Muscle of leg (tissue), 11 donors: Measurements from ENCODE around the gene LAPTM5. TPM values are rescaled to one million over a fixed set of nuclear protein-coding genes. Genes with fewer than 3 reads are reported as not detected.

Experiments
- DNase-seq: peaks from one replicate; pipeline ENCODE4 v3.0.0; 2013
- H3K27ac ChIP-seq: one replicate; pipeline ENCODE4 v1.5.1; 2013; ENCODE audit warnings: mild to moderate bottlenecking, low read length, control low read depth
- H3K27me3 ChIP-seq: one replicate; pipeline ENCODE4 v1.6.1; 2013; ENCODE audit warnings: low read length; ENCODE audit not compliant: control insufficient read depth, insufficient read depth
- H3K36me3 ChIP-seq: one replicate; pipeline ENCODE4 v1.6.1; 2013; ENCODE audit warnings: low read length; ENCODE audit not compliant: control insufficient read depth, insufficient read depth
- H3K4me1 ChIP-seq: one replicate; pipeline ENCODE4 v1.6.1; 2013; ENCODE audit warnings: low read length; ENCODE audit not compliant: control insufficient read depth, insufficient read depth
- H3K4me3 ChIP-seq: one replicate; pipeline ENCODE4 v1.5.1; 2013; ENCODE audit warnings: low read length, control low read depth
- H3K9me3 ChIP-seq: replicated peaks from 2 replicates; pipeline ENCODE4 v1.6.1; 2013; ENCODE audit warnings: low read depth, low read length; ENCODE audit not compliant: control insufficient read depth
- WGBS: methylation state at CpG from one replicate; pipeline ENCODE4 v1.1.5; 2013; ENCODE audit warnings: missing lambda C conversion rate; ENCODE audit not compliant: insufficient coverage; 5-methylcytosine and 5-hydroxymethylcytosine counted together
- polyA plus RNA-seq, 8 donors: library from polyadenylated mRNA; unstranded; fragments of 120-200 nt; gene quantifications; one replicate each; pipeline versions ENCODE4 v1.2.1 to v1.2.3, GENCODE V29; 2013; ENCODE audit warnings: inconsistent platforms in 1 of 8, low replicate concordance in 1 of 8; ENCODE audit not compliant: insufficient read length in 8 of 8, insufficient read depth in 1 of 8
- total RNA-seq: library from RNA; stranded (reverse); fragments of 120-200 nt; gene quantifications from one replicate; pipeline ENCODE4 v1.2.4, GENCODE V29; 2013

Gene LAPTM5
- total and polyA plus RNA-seq, 9 donors: 5.6 to 22.9 (median 17.6) TPM

DNA sequence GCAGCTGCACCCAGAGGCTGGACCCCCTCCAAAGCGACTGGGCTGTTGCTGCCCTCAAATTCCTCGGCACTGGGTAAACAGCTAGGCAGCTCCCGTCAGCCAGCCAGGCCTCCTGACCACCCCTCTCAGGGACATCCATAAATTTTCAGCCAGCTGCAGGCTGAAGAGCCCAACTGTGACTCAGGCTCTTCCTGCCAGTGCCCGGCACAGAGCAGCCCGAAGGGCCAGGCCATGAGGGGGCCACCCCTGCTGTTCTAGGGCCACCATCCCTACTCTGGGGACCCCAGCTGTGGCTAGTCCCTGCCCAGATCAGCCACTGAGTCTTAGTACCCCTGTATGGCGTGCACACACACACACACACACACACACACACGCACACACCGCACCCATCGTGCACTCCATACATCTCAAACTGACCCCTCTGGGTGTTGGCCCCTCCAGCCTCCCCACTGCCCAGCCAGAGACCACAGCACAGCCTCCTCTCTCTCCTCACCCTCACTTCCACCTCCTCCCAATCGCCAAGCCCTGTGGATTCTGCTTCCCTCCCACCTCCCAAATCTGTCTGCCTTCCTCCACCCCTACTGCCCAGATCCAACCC, 6.2 kb upstream of the LAPTM5 start:
- Histone ChIP-seq H3K4me1 (peaks cover 63% of the 10 kb centered on the region), H3K4me3 (no peak overlapping the region)
- peak; percentile 84 for DNase-seq

GRCh38 chr1:30762930-30763650, 5.5 kb upstream of the LAPTM5 start:
- Histone ChIP-seq H3K27ac (peak overlapping the region; percentile 88), H3K27me3 (no peaks in the 10 kb centered on the region), H3K9me3 (peaks cover 2% of the 10 kb centered on the region), H3K4me1 (peaks cover 69% of the 10 kb centered on the region), H3K36me3 (no peaks in the 10 kb centered on the region), H3K4me3 (no peak overlapping the region)
- DNase-seq: no peak
- 55% methylated on average over 1 of the region's 7 CpGs for WGBS

More for the DNA sequence above, 6.2 kb upstream of the LAPTM5 start:
- Histone ChIP-seq H3K9me3 (peaks cover 2% of the 10 kb centered on the region), H3K27ac (peak overlapping the region; percentile 88), H3K36me3 (no peaks in the 10 kb centered on the region), H3K27me3 (no peaks in the 10 kb centered on the region)
- WGBS: 47% methylated on average over 10 of the region's 10 CpGs

DNA sequence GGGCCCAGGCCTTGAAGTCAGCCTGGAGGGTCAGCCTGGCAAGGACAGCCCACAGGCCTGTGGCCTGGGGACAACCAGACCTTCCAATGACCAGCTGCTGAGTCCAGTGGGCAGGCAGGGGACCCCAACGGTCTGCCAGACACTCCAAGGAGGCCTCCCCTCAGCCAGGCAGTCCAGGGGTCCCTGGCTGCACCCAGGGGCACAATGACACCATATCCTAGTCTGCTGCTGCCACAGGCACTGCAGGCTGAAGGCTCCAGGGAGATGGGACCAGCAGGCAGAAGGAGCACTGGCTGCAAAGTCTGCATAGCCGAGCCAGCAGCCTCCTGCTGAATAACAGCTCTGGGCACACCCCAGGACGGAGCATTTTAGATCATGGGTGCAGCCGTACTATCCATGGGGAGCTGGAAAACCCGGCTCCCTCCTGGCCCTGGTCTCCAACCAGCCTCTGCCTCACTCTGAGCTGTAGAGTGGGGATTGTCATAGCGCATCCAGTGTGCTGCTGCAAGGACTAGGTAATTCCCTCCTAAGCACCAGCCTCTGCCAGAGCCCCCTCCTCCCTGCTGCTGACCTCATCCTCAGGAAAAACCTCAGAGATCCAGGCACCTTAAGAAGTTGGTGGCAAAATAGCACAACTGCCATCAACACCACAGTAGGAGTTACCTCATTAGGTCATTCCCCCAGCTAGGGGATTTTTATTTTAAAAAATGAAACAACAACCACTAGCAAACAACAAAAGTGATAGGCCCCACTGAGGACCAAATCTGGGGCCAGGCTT, 4.8 kb upstream of the LAPTM5 start:
- peaks cover 2% of the 10 kb centered on the region for H3K9me3 ChIP-seq
- DNase-seq: no peak
- H3K27ac ChIP-seq: peak overlapping the region; percentile 89
- H3K36me3 ChIP-seq: no peaks in the 10 kb centered on the region
- no peaks in the 10 kb centered on the region for H3K27me3 ChIP-seq
- H3K4me1 ChIP-seq: peaks cover 77% of the 10 kb centered on the region
- 32% methylated on average over 2 of the region's 6 CpGs for WGBS
- H3K4me3 ChIP-seq: no peak overlapping the region

DNA sequence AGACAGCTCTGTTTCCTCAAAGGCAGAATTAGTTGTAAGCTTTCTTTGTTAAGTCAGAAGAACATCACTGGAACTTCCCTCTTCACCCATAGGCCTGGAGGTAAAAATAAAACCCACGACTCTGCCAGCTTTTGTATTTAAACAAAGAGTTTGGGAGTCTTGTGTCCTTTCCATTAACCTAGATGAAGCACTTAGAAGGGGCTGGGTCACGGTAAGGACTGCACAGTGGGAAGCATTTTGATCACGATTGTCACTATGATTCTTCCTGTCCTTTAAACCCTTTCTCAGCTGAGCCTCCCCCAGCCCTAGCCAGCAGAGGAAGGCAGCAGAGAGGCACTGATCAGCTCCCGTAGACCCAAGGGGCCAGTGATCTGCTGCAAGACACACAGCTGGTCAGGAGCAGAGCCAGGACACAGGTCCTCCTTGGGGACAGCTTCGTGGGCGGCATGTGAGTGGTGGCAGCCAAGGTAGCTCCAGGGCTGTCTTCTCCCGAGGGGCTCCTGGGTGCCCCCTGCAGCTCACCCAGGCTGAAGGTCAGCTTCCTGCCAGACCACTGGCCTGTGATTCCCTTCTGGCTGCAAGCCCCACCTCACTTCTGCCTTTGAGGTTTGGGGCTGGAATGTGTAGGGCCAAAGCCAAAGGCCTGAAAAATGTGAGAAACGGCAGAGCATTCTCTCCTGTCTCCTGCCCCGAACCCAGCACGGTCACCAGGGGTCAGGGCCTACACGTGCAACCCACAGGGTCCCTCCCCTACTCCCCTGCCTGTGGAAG, 4.0 kb upstream of the LAPTM5 start:
- 2% methylated on average over 7 of the region's 11 CpGs for WGBS
- peaks cover 85% of the 10 kb centered on the region for H3K4me1 ChIP-seq

DNA sequence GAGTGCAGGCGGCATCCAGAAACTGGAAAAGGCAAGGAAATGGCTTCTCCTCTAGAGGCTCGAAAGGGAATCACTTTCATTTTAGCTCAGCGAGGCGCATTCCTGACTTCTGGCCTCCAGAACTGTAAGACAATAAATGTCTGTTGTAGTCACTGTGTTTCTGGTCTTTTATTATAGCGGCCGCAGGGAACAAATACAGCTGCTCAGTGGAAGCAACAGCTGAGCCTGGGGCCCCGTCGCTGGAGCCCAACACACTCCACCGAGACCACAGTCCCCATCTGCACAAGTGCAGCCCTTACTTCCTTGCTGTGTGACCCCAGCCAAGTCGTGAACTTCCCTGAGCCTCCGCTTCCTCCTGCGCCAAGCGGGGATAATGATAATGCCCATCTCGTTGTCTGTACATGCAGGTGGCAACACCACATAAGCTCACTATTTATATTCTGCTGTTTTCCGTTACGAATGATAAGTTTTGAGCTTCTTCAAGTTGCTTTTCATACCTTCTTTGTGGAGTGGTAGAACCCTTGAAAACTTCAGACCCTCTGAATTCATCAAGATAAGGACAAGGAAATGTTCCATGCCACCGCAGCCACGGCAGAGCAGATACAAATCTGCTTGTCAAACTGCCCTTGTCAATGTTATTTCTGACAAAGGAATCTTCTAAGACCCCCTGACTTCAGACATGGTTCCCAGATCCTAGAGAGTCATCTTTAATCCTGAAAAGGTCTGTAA, 3.2 kb upstream of the LAPTM5 start:
- Histone ChIP-seq H3K36me3 (no peaks in the 10 kb centered on the region), H3K4me3 (no peak overlapping the region), H3K27ac (peak overlapping the region; percentile 89), H3K4me1 (peaks cover 93% of the 10 kb centered on the region), H3K9me3 (peaks cover 2% of the 10 kb centered on the region), H3K27me3 (no peaks in the 10 kb centered on the region)
- DNase-seq: peak; percentile 89
- WGBS: 39% methylated on average over 12 of the region's 18 CpGs

More for the DNA sequence above, 4.0 kb upstream of the LAPTM5 start:
- Histone ChIP-seq H3K27ac (peak overlapping the region; percentile 89), H3K4me3 (no peak overlapping the region), H3K27me3 (no peaks in the 10 kb centered on the region), H3K36me3 (no peaks in the 10 kb centered on the region), H3K9me3 (peaks cover 2% of the 10 kb centered on the region)
- no peak for DNase-seq

DNA sequence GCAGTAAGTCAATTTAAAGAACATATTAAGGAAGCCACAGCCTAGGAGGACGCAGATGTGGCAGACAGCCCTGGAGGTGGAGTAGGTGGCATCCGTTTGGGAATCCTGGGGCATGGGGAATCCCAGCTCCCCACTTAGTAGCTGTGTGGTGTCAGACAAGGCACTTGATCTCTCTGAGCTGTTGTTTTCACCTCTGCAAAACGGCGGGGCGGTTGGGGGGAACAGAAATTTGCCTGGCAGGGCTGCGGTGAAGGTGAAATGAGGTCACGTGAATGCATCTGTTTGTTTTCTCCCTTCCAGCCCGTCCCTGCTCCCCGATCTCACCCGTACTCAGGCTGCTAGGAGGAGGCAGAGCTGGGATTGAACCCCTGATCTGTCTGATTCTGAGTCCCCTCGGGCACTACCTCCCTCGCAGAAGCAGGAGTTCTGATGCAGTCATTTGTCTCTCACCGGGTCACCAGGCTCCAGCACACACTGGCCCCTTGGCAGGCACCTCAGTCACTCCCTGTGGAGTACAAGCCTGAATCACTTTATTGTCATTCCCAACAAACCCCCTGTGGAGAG, 2.2 kb upstream of the LAPTM5 start:
- Histone ChIP-seq H3K36me3 (no peaks in the 10 kb centered on the region), H3K4me3 (no peak overlapping the region), H3K4me1 (peaks cover 94% of the 10 kb centered on the region), H3K9me3 (peaks cover 2% of the 10 kb centered on the region), H3K27ac (peak overlapping the region; percentile 89), H3K27me3 (no peaks in the 10 kb centered on the region)
- 74% methylated on average over 9 of the region's 13 CpGs for WGBS
- no peak for DNase-seq

DNA sequence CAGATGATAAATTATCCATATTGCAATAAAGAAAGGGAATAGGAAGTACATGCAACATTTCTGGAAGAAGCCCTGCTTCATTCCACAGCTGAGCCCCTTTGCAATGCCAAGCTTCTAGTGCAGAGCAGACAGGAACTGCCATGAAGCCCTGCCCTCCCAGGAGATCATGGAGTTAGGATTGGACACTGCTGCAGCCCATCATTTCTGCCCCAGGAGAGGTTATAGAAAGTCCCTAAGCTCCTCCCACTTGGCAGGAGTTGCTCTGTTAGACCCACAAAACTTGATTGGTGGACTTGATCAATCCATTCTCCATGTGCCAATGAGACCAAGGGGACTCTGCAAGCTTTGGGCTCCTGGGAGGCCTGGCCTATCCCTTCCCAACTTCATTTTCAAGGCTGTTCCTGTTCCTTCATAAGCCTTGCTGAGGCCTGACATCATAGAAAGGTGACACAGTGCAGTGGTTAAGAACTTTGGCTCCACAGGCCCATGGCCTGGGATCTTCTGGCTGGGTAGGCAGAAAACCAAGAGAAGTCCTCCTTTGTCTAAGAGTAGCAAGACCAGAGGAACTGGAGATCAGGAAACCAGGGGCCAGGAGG, 1.3 kb upstream of the LAPTM5 start:
- H3K4me3 ChIP-seq: no peak overlapping the region
- no peaks in the 10 kb centered on the region for H3K36me3 ChIP-seq
- peaks cover 88% of the 10 kb centered on the region for H3K4me1 ChIP-seq
- DNase-seq: peak; percentile 71
- H3K27me3 ChIP-seq: no peaks in the 10 kb centered on the region
- H3K27ac ChIP-seq: no peak overlapping the region
- peaks cover 2% of the 10 kb centered on the region for H3K9me3 ChIP-seq

DNA sequence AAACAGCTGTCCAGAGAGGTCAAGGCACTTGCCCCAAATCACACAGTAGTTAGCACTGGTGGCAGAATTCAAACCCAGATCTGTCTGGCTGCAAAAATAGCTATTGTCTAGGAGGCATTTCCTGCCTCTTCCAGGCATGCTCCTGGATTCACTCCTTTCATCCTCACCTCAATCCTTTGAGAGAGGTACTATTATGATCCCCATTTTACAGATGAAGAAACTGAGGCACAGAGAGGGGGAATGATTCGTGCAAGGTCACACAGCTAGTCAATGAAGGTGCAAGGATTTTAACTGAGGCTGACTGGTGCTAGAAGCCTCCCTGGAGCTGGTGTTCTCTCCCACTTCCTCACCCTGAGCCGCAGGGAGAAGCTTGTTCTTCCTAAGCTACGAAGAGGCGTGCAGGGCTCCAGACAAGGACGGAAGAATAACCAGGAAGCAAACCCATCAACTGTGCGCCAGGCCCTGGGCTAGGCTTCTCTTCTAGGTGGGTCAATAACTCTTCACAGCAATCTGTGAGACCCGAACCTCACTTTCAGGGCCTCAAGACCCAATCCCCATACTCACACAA, 631 bp upstream of the LAPTM5 start:
- peaks cover 82% of the 10 kb centered on the region for H3K4me1 ChIP-seq
- no peak for DNase-seq
- H3K36me3 ChIP-seq: no peaks in the 10 kb centered on the region
- no peak overlapping the region for H3K4me3 ChIP-seq
- peak overlapping the region; percentile 21 for H3K27ac ChIP-seq
- no peaks in the 10 kb centered on the region for H3K27me3 ChIP-seq
- WGBS: 76% methylated on average over 4 of the region's 7 CpGs
- H3K9me3 ChIP-seq: peaks cover 2% of the 10 kb centered on the region
